HG03439 (cell line): ENCODE measurements around the gene GRIP2.

Source experiments
- ATAC-seq: cut with Tn5 transposase; IDR thresholded peaks from one replicate; pipeline ENCODE4 v1.9.1; 2021; ENCODE audit warnings: mild to moderate bottlenecking, moderate library complexity; ENCODE audit not compliant: unreplicated experiment

Gene GRIP2

GRCh38 chr3:14508505-14508819 lies 31.7 kb downstream of the GRIP2 start:
- no peak for ATAC-seq

GRCh38 chr3:14507757-14508504 lies 32.2 kb downstream of the GRIP2 start:
- ATAC-seq = no peak

GRCh38 chr3:14507305-14507741 lies 32.8 kb downstream of the GRIP2 start:
- ATAC-seq = no peak

- no peak for ATAC-seq
Measured at GRCh38 chr3:14506626-14507304, 33.4 kb downstream of the GRIP2 start.

GRCh38 chr3:14505803-14506500 lies 34.2 kb downstream of the GRIP2 start:
- no peak for ATAC-seq

GRCh38 chr3:14505001-14505802 lies 34.9 kb downstream of the GRIP2 start:
- ATAC-seq = no peak

GRCh38 chr3:14503706-14504065 lies 36.5 kb downstream of the GRIP2 start:
- no peak for ATAC-seq

- ATAC-seq = no peak
Measured at GRCh38 chr3:14503033-14503705, 37.0 kb downstream of the GRIP2 start.

- no peak for ATAC-seq
Measured at GRCh38 chr3:14502472-14502871, 37.7 kb downstream of the GRIP2 start.

- ATAC-seq = no peak
Measured at GRCh38 chr3:14497321-14497720, 42.8 kb downstream of the GRIP2 start.

- ATAC-seq = no peak
Measured at GRCh38 chr3:14496351-14496750, 43.8 kb downstream of the GRIP2 start.

GRCh38 chr3:14494973-14495300 lies 45.2 kb downstream of the GRIP2 start:
- no peak for ATAC-seq

- no peak for ATAC-seq
Measured at GRCh38 chr3:14494279-14494972, 45.7 kb downstream of the GRIP2 start.

- no peak for ATAC-seq
Measured at GRCh38 chr3:14492948-14493881, 46.9 kb downstream of the GRIP2 start.

GRCh38 chr3:14491396-14492190 lies 48.5 kb downstream of the GRIP2 start:
- no peak for ATAC-seq

- no peak for ATAC-seq
Measured at GRCh38 chr3:14490831-14491230, 49.3 kb downstream of the GRIP2 start.

GRCh38 chr3:14490255-14490654 lies 49.9 kb downstream of the GRIP2 start:
- no peak for ATAC-seq

GRCh38 chr3:14489641-14490040 lies 50.5 kb downstream of the GRIP2 start:
- no peak for ATAC-seq
